CD8-positive, alpha-beta memory T cell (primary cell): ENCODE data around the gene TRAF3IP1. TPM values are rescaled to one million over a fixed set of nuclear protein-coding genes. Genes with fewer than 3 reads are reported as not detected.

Experiments used
- CTCF ChIA-PET: fragments of 350-600 bp; sonication (Branson Sonifier 250); formaldehyde crosslinking; loops from one replicate; lab custom pipeline; 2021; ENCODE audit warnings: antibody characterized with exemption; lab: Charles Lee
- POLR2A ChIA-PET: fragments of 350-600 bp; sonication (Branson Sonifier 250); formaldehyde crosslinking; loops from one replicate; lab custom pipeline; 2021; ENCODE audit warnings: antibody characterized with exemption; lab: Charles Lee
- DNase-seq, 5 donors: peaks; one replicate each; pipeline versions ENCODE4 v3.0.0 to v3.0.0-alpha.2; 2020 to 2022; ENCODE audit warnings: mixed read lengths in 1 of 5
- H3K27ac ChIP-seq: one replicate; pipeline ENCODE4 v1.7.0; 2013; ENCODE audit warnings: low read depth, mild to moderate bottlenecking, low read length, moderate library complexity
- H3K27me3 ChIP-seq: 2 replicates; pipeline ENCODE4 v1.7.0; 2013; ENCODE audit warnings: low read length, mild to moderate bottlenecking; ENCODE audit not compliant: insufficient read depth, poor library complexity, severe bottlenecking
- H3K36me3 ChIP-seq: 2 replicates; pipeline ENCODE4 v1.7.0; 2013; ENCODE audit warnings: mild to moderate bottlenecking, low read length, moderate library complexity; ENCODE audit not compliant: insufficient read depth
- H3K4me1 ChIP-seq: 2 replicates; pipeline ENCODE4 v1.7.0; 2013; ENCODE audit warnings: mild to moderate bottlenecking, low read length, moderate library complexity; ENCODE audit not compliant: insufficient read depth
- H3K4me3 ChIP-seq: 2 replicates; pipeline ENCODE4 v1.7.0; 2013; ENCODE audit warnings: mild to moderate bottlenecking, low read length
- H3K9me3 ChIP-seq: 2 replicates; pipeline ENCODE4 v1.7.0; 2013; ENCODE audit warnings: mild to moderate bottlenecking, low read length
- H3K27ac Mint-ChIP-seq, 8 donors: one replicate each; pipeline ENCODE4 v1.8.0; 2020 to 2021; ENCODE audit warnings: mixed read lengths in 8 of 8, mild to moderate bottlenecking in 6 of 8, inconsistent platforms in 3 of 8, moderate library complexity in 3 of 8
- H3K27me3 Mint-ChIP-seq, 2 donors: one replicate each; pipeline ENCODE4 v1.8.0; 2020 to 2021; ENCODE audit warnings: mixed read lengths in 2 of 2, mild to moderate bottlenecking in 1 of 2, moderate library complexity in 1 of 2
- H3K36me3 Mint-ChIP-seq, 3 donors: one replicate each; pipeline ENCODE4 v1.8.0; 2020 to 2021; ENCODE audit warnings: mixed read lengths in 3 of 3, inconsistent platforms in 1 of 3, mild to moderate bottlenecking in 1 of 3
- H3K4me1 Mint-ChIP-seq, 3 donors: one replicate each; pipeline ENCODE4 v1.8.0; 2020 to 2021; ENCODE audit warnings: mixed read lengths in 3 of 3, inconsistent platforms in 1 of 3, mild to moderate bottlenecking in 1 of 3
- H3K4me3 Mint-ChIP-seq, 7 donors: one replicate each; pipeline ENCODE4 v1.8.0; 2020 to 2021; ENCODE audit warnings: mixed read lengths in 7 of 7, mild to moderate bottlenecking in 6 of 7, moderate library complexity in 4 of 7, inconsistent platforms in 2 of 7
- H3K9me3 Mint-ChIP-seq, 5 donors: one replicate each; pipeline ENCODE4 v1.8.0; 2020 to 2022; ENCODE audit warnings: mixed read lengths in 5 of 5, mild to moderate bottlenecking in 3 of 5, moderate library complexity in 2 of 5, inconsistent platforms in 1 of 5
- polyA plus RNA-seq: library from polyadenylated mRNA; unstranded; fragments of 300-500 nt; fragmentation: Illumina TruSeq; gene quantifications from one replicate; pipeline ENCODE4 v1.2.3, GENCODE V29; 2021
- total RNA-seq, 2 experiments: library from RNA; stranded (reverse); gene quantifications; one replicate each; pipeline ENCODE4 v1.2.3, GENCODE V29; 2021

Gene TRAF3IP1
- total and polyA plus RNA-seq, 3 experiments from 2014 or later, result 10.2 to 15.9 (median 14.7) TPM

- Histone ChIP-seq H3K4me1 (no peaks in the 10 kb centered on the region), H3K9me3 (no peaks in the 10 kb centered on the region), H3K27ac (no peak overlapping the region), H3K36me3 (peaks cover 55% of the 10 kb centered on the region), H3K4me3 (no peak overlapping the region), H3K27me3 (no peaks in the 10 kb centered on the region)
- Mint-ChIP-seq H3K4me1 (peaks cover 27 to 36% (median 28%) of the 10 kb centered on the region in 3 donors), H3K36me3 (peaks cover 7 to 88% (median 25%) of the 10 kb centered on the region in 3 donors), H3K4me3 (no peak overlapping the region), H3K27ac (peak overlapping the region in 1 of 8 donors; percentile 73), H3K9me3 (no peaks in the 10 kb centered on the region), H3K27me3 (no peaks in the 10 kb centered on the region)
- DNase-seq, result no peak
- ChIA-PET POLR2A (no interaction called here), CTCF (no interaction called here)
Measured at GRCh38 chr2:238445409-238446190, 125.3 kb downstream of the TRAF3IP1 start.

GRCh38 chr2:238446371-238446770, 126.1 kb downstream of the TRAF3IP1 start:
- CTCF ChIA-PET, result no interaction called here
- no peak for DNase-seq
- peaks cover 9 to 88% (median 29%) of the 10 kb centered on the region in 3 donors for H3K36me3 Mint-ChIP-seq
- Histone ChIP-seq H3K36me3 (peaks cover 55% of the 10 kb centered on the region), H3K27ac (no peak overlapping the region), H3K4me1 (no peaks in the 10 kb centered on the region), H3K27me3 (no peaks in the 10 kb centered on the region), H3K4me3 (no peak overlapping the region), H3K9me3 (no peaks in the 10 kb centered on the region)
- H3K27ac Mint-ChIP-seq, result peak overlapping the region in 1 of 8 donors; percentile 90
- H3K9me3 Mint-ChIP-seq, result no peaks in the 10 kb centered on the region
- POLR2A ChIA-PET, result no interaction called here
- H3K4me3 Mint-ChIP-seq, result no peak overlapping the region
- H3K27me3 Mint-ChIP-seq, result no peaks in the 10 kb centered on the region
- H3K4me1 Mint-ChIP-seq, result peaks cover 21 to 29% (median 22%) of the 10 kb centered on the region in 3 donors

GRCh38 chr2:238448031-238448955, 128.0 kb downstream of the TRAF3IP1 start:
- Histone ChIP-seq H3K36me3 (peaks cover 55% of the 10 kb centered on the region), H3K4me1 (no peaks in the 10 kb centered on the region), H3K27me3 (no peaks in the 10 kb centered on the region), H3K4me3 (no peak overlapping the region), H3K9me3 (no peaks in the 10 kb centered on the region), H3K27ac (no peak overlapping the region)
- CTCF ChIA-PET, result interaction anchor here (1.0 kb wide), 1 partner anchor 78 kb away, joined by 4 read pairs; no protein-coding TSS in a partner anchor
- no peak overlapping the region for H3K4me3 Mint-ChIP-seq
- peak overlapping the region in 2 of 8 donors; percentile 23 to 82 for H3K27ac Mint-ChIP-seq
- H3K36me3 Mint-ChIP-seq, result peaks cover 12 to 91% (median 40%) of the 10 kb centered on the region in 3 donors
- peaks cover 3 to 12% (median 11%) of the 10 kb centered on the region in 3 donors for H3K4me1 Mint-ChIP-seq
- no peaks in the 10 kb centered on the region for H3K9me3 Mint-ChIP-seq
- H3K27me3 Mint-ChIP-seq, result no peaks in the 10 kb centered on the region
- POLR2A ChIA-PET, result no interaction called here
- no peak for DNase-seq

GRCh38 chr2:238449241-238449640, 128.9 kb downstream of the TRAF3IP1 start:
- no peaks in the 10 kb centered on the region for H3K9me3 ChIP-seq
- H3K36me3 Mint-ChIP-seq, result peaks cover 12 to 82% (median 40%) of the 10 kb centered on the region in 3 donors
- peak overlapping the region in 1 of 8 donors; percentile 38 for H3K27ac Mint-ChIP-seq
- peak overlapping the region in 1 of 7 donors; percentile 9 for H3K4me3 Mint-ChIP-seq
- ChIA-PET POLR2A (no interaction called here), CTCF (interaction anchor here (1.0 kb wide), 1 partner anchor 78 kb away, joined by 4 read pairs; no protein-coding TSS in a partner anchor)
- no peak overlapping the region for H3K4me3 ChIP-seq
- H3K27me3 ChIP-seq, result no peaks in the 10 kb centered on the region
- no peaks in the 10 kb centered on the region for H3K4me1 ChIP-seq
- DNase-seq, result no peak
- no peaks in the 10 kb centered on the region for H3K27me3 Mint-ChIP-seq
- no peak overlapping the region for H3K27ac ChIP-seq
- H3K36me3 ChIP-seq, result peaks cover 54% of the 10 kb centered on the region
- peaks cover 0 to under 1% (median 0%) of the 10 kb centered on the region in 5 donors for H3K9me3 Mint-ChIP-seq
- peaks cover 0 to 6% (median 4%) of the 10 kb centered on the region in 3 donors for H3K4me1 Mint-ChIP-seq

- ChIA-PET CTCF (no interaction called here), POLR2A (no interaction called here)
- peaks cover 12 to 75% (median 34%) of the 10 kb centered on the region in 3 donors for H3K36me3 Mint-ChIP-seq
- no peak overlapping the region for H3K4me3 Mint-ChIP-seq
- H3K27ac Mint-ChIP-seq, result peak overlapping the region in 3 of 8 donors; percentile 9 to 68 (median 12)
- peaks cover 0 to 6% (median 0%) of the 10 kb centered on the region in 3 donors for H3K4me1 Mint-ChIP-seq
- Histone ChIP-seq H3K27ac (no peak overlapping the region), H3K27me3 (no peaks in the 10 kb centered on the region), H3K4me1 (no peaks in the 10 kb centered on the region), H3K36me3 (peaks cover 47% of the 10 kb centered on the region), H3K9me3 (no peaks in the 10 kb centered on the region), H3K4me3 (no peak overlapping the region)
- H3K27me3 Mint-ChIP-seq, result no peaks in the 10 kb centered on the region
- DNase-seq, result no peak
- H3K9me3 Mint-ChIP-seq, result peaks cover 0 to 2% (median 2%) of the 10 kb centered on the region in 5 donors
Measured at GRCh38 chr2:238449909-238450417, 129.6 kb downstream of the TRAF3IP1 start.

GRCh38 chr2:238450440-238450861, 130.1 kb downstream of the TRAF3IP1 start:
- H3K27ac Mint-ChIP-seq, result peak overlapping the region in 2 of 8 donors; percentile 12 to 38
- Histone ChIP-seq H3K4me1 (no peaks in the 10 kb centered on the region), H3K36me3 (peaks cover 42% of the 10 kb centered on the region), H3K9me3 (no peaks in the 10 kb centered on the region), H3K4me3 (no peak overlapping the region), H3K27ac (no peak overlapping the region), H3K27me3 (no peaks in the 10 kb centered on the region)
- H3K4me3 Mint-ChIP-seq, result no peak overlapping the region
- POLR2A ChIA-PET, result no interaction called here
- H3K36me3 Mint-ChIP-seq, result peaks cover 12 to 70% (median 31%) of the 10 kb centered on the region in 3 donors
- no peak for DNase-seq
- CTCF ChIA-PET, result no interaction called here
- peaks cover 0 to 6% (median 0%) of the 10 kb centered on the region in 3 donors for H3K4me1 Mint-ChIP-seq
- H3K9me3 Mint-ChIP-seq, result peaks cover 0 to 6% (median 5%) of the 10 kb centered on the region in 5 donors
- no peaks in the 10 kb centered on the region for H3K27me3 Mint-ChIP-seq
